ENCODE data around the gene GPR142.

GPR142 gene

DNA sequence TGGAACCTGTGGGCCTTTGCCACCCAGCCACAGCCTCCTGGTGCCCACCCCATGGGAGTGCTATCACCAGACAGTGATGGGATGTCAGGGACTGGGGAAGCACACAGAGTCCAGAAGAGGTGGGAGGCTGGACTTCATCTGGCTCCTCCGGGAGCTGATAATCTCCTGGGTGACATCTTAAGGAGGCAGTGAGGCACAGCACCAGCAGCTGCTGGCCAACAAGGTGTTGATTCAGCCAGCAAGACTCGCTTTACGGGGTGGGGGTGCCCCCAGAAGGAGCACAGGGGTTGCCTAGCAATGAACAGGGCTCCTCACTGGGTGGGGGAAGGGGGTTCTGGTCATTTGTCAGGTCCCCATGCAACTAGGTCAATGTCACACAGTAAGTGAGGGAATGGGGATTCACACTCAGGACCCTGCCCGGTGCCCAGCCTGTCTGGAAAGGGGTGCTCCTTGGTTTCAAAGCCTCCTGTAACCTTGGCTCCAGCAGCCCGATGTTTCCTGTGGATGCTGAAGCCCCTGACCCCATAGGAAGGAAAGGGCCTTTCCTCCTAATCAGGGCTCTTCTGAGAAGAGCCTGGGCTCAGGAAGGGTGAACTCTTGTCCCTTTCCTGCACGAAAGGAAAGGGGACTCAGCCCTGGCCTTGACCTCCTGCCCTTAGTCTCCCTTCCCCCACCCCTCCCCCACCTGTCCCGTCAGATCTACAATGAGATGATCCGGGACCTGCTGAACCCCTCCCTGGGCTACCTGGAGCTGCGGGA, 23.6 kb upstream of the GPR142 start:
- no peak for DNase-seq

GRCh38 chr17:74344658-74345057, 22.6 kb upstream of the GPR142 start:
- DNase-seq = no peak

GRCh38 chr17:74345433-74346241, 21.7 kb upstream of the GPR142 start:
- no peak for DNase-seq

GRCh38 chr17:74347646-74348045, 19.7 kb upstream of the GPR142 start:
- DNase-seq = no peak

DNA sequence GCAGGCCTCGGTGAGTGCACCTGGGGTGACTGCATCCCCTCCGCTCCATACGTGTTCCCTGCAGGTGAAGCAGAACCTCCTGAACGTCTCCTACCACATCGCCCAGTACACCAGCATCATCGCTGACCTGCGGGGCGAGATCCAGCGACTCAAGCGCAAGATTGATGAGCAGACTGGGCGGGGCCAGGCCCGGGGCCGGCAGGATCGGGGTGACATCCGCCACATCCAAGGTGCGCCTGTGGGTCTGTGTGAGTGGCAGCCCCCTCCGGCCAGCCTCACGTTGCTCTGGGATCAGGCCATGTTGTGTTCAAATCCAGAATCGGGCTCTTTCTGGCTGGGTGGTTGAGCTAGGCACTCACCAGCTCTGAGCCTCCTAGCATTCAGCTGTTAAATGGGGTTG, 18.2 kb upstream of the GPR142 start:
- no peak for DNase-seq

- DNase-seq = no peak
Observed at GRCh38 chr17:74350486-74350885, 16.8 kb upstream of the GPR142 start.

DNA sequence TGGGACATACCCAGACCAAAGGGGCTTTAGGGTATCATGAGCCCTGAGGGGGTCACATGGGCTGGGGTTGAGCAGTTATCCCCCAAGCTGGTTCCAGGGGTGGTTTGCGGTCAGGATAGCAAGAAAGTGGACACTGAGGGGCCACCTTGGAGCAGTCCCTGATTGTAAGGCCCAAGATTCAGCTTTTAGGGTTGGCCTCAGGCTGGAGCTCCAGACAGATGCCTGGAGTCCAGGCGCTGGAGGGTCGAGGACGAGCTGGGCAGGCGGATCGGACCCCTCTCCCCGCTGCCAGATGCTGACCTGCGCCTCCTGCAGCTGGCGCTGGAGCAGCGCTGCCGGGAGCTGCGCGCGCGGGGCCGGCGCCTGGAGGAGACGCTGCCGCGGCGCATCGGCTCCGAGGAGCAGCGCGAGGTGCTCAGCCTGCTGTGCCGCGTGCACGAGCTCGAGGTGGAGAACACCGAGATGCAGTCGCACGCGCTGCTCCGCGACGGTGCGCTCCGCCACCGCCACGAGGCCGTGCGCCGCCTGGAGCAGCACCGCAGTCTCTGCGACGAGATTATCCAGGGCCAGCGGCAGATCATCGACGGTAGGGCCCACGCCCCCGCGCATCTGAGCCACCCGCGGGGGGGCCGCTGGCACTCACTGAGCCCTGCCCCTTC, 15.6 kb upstream of the GPR142 start:
- DNase-seq = no peak

- DNase-seq = no peak
Observed at GRCh38 chr17:74353446-74354060, 13.8 kb upstream of the GPR142 start.

- peak in 17 of 58 donors; percentile 4 to 49 (median 20) for DNase-seq
Observed at GRCh38 chr17:74354123-74354522, 13.2 kb upstream of the GPR142 start.

- no peak for DNase-seq
Observed at GRCh38 chr17:74354561-74354960, 12.7 kb upstream of the GPR142 start.

DNA sequence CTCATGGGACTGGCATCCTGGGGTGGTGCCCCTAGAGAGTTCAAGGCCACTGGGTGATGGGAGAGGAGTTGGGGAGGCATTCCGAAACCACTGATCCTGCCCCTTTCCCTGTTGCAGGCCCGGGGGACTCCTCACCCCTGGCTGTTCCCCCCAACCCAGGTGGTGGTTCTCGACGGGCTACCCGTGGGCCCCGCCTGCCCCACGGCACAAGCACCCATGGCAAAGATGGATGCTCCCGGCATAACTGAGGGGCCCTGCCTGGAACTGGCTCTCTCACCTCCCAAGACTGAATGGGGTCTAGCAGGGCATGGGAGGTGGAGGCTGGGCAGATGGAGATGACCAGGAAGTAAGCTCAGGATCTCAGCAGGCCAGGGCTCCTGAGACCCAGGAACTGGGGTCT, 12.2 kb upstream of the GPR142 start:
- DNase-seq = no peak

- no peak for DNase-seq
Observed at GRCh38 chr17:74356646-74357465, 10.4 kb upstream of the GPR142 start.

GRCh38 chr17:74357466-74357809, 9.9 kb upstream of the GPR142 start:
- DNase-seq = no peak

- DNase-seq = no peak
Observed at GRCh38 chr17:74358697-74359096, 8.6 kb upstream of the GPR142 start.

DNA sequence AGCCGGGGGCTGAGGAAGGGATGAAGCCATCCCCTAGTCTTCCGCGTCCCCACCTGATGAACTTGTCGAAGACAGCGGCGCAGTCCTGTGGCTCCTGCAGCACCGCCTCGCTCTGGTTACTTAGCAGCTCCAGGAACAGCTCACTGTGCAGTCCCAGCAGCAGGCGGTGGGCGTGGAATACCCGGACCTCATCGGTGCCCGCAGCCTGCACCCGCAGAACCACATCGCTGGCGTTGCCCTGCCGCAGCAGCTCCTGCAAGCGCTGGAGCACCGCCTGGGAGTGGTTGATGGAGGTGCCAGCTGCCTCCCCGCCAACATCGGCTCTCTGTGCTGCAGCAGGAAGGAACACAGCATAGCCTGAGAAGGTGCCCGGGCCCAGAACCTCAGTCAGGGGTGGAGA, 7.4 kb upstream of the GPR142 start:
- peak in 1 of 58 donors; percentile 14 for DNase-seq

- no peak for DNase-seq
Observed at GRCh38 chr17:74360899-74361229, 6.4 kb upstream of the GPR142 start.

GRCh38 chr17:74361230-74362068, 5.9 kb upstream of the GPR142 start, which contains the start of gene BTBD17:
Gene BTBD17 (minus strand): TSS chr17:74361868. CDS start chr17:74361819, 49 bp downstream.
- peak in 50 of 58 donors; percentile 25 to 78 (median 52) for DNase-seq

DNA sequence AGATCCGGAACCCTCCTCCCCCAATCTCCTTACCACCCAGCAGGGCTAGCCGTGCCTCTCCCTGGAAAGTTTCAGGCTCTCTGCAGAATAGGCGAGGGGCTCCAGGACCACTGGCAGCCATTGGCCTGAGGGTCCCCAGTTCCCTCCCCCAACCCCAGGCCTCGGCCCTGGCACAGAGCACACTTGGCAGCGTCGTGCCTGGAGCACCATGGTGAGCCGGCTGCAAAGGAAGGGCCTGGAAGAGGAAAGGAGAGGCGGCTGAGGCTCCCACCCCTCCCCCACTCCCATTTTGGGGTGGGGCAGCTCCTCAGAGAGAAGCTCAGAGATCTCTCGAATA, 5.3 kb upstream of the GPR142 start:
- DNase-seq = peak in 12 of 58 donors; percentile 25 to 74 (median 46)

- DNase-seq = peak in 51 of 58 donors; percentile 15 to 86 (median 54)
Observed at GRCh38 chr17:74362810-74363498, 4.4 kb upstream of the GPR142 start.

Data from anterior cingulate cortex (tissue), 58 donors.